Lung (tissue), 12 donors: Measurements from ENCODE around the gene LGALSL. TPM values are rescaled to one million over a fixed set of nuclear protein-coding genes. Genes with fewer than 3 reads are reported as not detected.

ENCODE experiments used
- ATAC-seq: fragments of 200-7000 bp; cut with Tn5 transposase; one replicate; pipeline ENCODE4 v1.9.1; 2020; ENCODE audit warnings: moderate number of reproducible peaks; ENCODE audit not compliant: insufficient read depth, low FRiP score
- DNase-seq, 3 donors: peaks; one replicate each; pipeline ENCODE4 v3.0.0-alpha.2; 2013 to 2017
- H3K27ac ChIP-seq, 2 donors: one replicate each; pipeline ENCODE4 v1.5.1; 2013; ENCODE audit warnings: mild to moderate bottlenecking in 2 of 2, moderate library complexity in 2 of 2, control low read depth in 1 of 2, inconsistent platforms in 1 of 2, low read depth in 1 of 2, low read length in 1 of 2
- H3K27me3 ChIP-seq, 3 donors: one replicate each; pipeline ENCODE4 v1.5.1; 2013; ENCODE audit warnings: low read length in 2 of 3; ENCODE audit not compliant: control insufficient read depth in 3 of 3, insufficient read depth in 3 of 3
- H3K36me3 ChIP-seq, 4 donors: one replicate each; pipeline ENCODE4 v1.5.1; 2013; ENCODE audit warnings: low read length in 4 of 4, mild to moderate bottlenecking in 1 of 4, moderate library complexity in 1 of 4; ENCODE audit not compliant: control insufficient read depth in 4 of 4, insufficient read depth in 4 of 4
- H3K4me1 ChIP-seq, 5 donors: one replicate each; pipeline ENCODE4 v1.5.1; 2013; ENCODE audit warnings: low read length in 5 of 5, mild to moderate bottlenecking in 2 of 5, moderate library complexity in 1 of 5; ENCODE audit not compliant: control insufficient read depth in 5 of 5, insufficient read depth in 5 of 5
- H3K4me3 ChIP-seq: one replicate; pipeline ENCODE4 v1.5.1; 2013; ENCODE audit warnings: mild to moderate bottlenecking, control low read depth, moderate library complexity
- H3K9ac ChIP-seq, 2 donors: one replicate each; pipeline ENCODE4 v1.5.1; 2013; ENCODE audit warnings: low read length in 2 of 2, control low read depth in 1 of 2; ENCODE audit not compliant: insufficient read depth in 1 of 2
- H3K9me3 ChIP-seq, 4 donors: one replicate each; pipeline ENCODE4 v1.5.1; 2013; ENCODE audit warnings: low read length in 3 of 4, mild to moderate bottlenecking in 1 of 4, moderate library complexity in 1 of 4; ENCODE audit not compliant: control insufficient read depth in 4 of 4, insufficient read depth in 3 of 4
- WGBS, 2 donors: extraction: QIAGEN DNeasy Blood & Tissue Kit; methylation state at CpG; one replicate each; pipeline ENCODE4 v1.1.7; 2013; 5-methylcytosine and 5-hydroxymethylcytosine counted together
- polyA plus RNA-seq, 2 donors: library from polyadenylated mRNA; stranded (reverse); fragments of 200-250 nt; gene quantifications; one replicate each; pipeline ENCODE4 v1.2.1, GENCODE V29; 2013
- total RNA-seq, 2 donors: library from RNA; depleted of rRNA in 1 of 2; stranded (reverse); fragments of >200 nt in 1 of 2; gene quantifications; one replicate each; pipeline ENCODE4 v1.2.1, GENCODE V29; 2014 to 2021
- TF ChIP-seq, protein P1 (sequence below): IDR thresholded peaks from 2 replicates; pipeline ENCODE4 v1.5.1; 2012; ENCODE audit warnings: mild to moderate bottlenecking; ENCODE audit errors: control extremely low read depth, extremely low read depth
- donor health status: control.
- donor health status: control.
- donor health status: Bipolar disorder and iron deficiency.
- donor health status: healthy.
- donor health status: DM: yes; HTN: yes; CAD: no.

The LGALSL gene
- total and polyA plus RNA-seq, 4 donors = 9.1 to 30.6 (median 25.9) TPM

DNA sequence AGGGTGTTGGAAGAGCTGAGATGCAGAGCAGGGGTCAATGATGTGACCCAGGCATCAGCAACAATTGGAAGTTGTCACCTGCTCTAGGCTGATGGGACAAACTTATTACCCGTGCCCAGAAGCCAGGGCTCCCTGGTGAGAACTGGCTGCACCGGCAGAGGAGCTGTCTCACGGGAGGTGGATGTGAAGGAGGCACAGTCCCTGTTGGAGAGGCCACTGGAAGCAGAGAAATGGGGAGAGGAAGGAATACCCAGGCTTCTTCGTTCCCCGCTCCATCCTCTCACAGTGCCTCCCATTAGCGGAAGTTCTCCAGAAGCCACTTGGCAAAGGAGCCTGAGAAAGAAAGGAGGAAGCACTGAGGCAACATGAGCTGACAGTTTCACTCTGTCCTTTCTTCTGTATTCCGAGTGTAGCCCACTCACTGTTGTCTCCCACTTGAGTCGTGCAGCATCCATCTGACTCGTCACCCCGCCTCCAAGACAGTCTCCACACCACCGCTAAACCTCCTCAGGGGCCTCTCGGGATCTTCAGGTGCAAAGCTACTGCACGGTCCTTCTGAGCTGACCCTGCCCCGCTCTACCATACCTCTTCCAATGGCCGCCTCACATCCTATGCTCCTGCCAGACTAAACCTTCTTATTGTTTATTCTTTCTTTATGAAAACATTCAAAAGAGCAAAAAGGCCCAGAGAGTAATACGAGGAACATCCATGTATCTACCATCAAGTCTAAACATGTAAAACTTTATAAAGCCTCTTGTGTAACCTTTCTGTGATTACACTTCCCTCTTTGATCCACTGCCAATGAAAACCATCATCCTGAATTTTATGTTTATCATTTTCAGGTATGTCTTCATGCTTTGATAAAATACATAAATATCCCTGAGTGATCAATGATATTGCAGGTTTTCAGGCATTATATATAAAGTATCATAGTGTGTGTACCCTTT, 51.1 kb downstream of the LGALSL start:
- no peaks in the 10 kb centered on the region for H3K4me1 ChIP-seq
- H3K9ac ChIP-seq = no peak overlapping the region
- TF ChIP-seq, protein P1, sequence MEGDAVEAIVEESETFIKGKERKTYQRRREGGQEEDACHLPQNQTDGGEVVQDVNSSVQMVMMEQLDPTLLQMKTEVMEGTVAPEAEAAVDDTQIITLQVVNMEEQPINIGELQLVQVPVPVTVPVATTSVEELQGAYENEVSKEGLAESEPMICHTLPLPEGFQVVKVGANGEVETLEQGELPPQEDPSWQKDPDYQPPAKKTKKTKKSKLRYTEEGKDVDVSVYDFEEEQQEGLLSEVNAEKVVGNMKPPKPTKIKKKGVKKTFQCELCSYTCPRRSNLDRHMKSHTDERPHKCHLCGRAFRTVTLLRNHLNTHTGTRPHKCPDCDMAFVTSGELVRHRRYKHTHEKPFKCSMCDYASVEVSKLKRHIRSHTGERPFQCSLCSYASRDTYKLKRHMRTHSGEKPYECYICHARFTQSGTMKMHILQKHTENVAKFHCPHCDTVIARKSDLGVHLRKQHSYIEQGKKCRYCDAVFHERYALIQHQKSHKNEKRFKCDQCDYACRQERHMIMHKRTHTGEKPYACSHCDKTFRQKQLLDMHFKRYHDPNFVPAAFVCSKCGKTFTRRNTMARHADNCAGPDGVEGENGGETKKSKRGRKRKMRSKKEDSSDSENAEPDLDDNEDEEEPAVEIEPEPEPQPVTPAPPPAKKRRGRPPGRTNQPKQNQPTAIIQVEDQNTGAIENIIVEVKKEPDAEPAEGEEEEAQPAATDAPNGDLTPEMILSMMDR = no peak
- DNase-seq (no peak), ATAC-seq (no peak)
- H3K9me3 ChIP-seq = no peaks in the 10 kb centered on the region
- no peaks in the 10 kb centered on the region for H3K27me3 ChIP-seq
- H3K4me3 ChIP-seq = no peak overlapping the region
- WGBS, 2 donors = 71 to 82% methylated on average over 16 of the region's 16 CpGs
- H3K27ac ChIP-seq = no peak overlapping the region
- no peaks in the 10 kb centered on the region for H3K36me3 ChIP-seq

DNA sequence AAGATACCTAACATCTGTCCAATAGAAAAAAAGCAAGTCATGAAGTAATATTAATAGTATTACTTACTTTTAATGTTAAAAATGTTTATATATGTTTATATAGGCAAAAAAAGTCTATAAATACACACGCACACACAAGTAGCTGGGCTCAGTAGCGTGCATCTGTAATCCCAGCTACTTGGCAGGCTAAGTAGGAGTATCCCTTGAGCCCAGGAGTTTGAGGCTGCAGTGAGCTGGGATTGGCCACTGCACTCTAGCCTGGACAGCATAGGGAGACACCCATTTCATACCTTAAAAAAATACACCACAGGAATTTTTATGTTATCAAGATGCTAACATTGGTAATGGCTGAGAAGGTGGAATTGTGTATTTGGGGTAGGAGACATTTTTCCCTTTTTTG, 52.7 kb downstream of the LGALSL start:
- 95 to 96% methylated on average over 2 of the region's 2 CpGs for WGBS, 2 donors
- no peaks in the 10 kb centered on the region for H3K4me1 ChIP-seq
- H3K9me3 ChIP-seq = no peaks in the 10 kb centered on the region
- DNase-seq (no peak), ATAC-seq (no peak)
- H3K9ac ChIP-seq = no peak overlapping the region
- H3K4me3 ChIP-seq = no peak overlapping the region
- TF ChIP-seq, protein P1 = no peak
- H3K27ac ChIP-seq = no peak overlapping the region
- no peaks in the 10 kb centered on the region for H3K27me3 ChIP-seq
- H3K36me3 ChIP-seq = no peaks in the 10 kb centered on the region

Other genes starting within 250 kb of the LGALSL start
- gene AFTPH, start 70.2 kb downstream of the LGALSL start, total RNA-seq = 10 to 100 TPM; 28.0 to 78.1 TPM
- 10 to 100 TPM; 27.0 to 41.9 TPM for gene AFTPH, start 70.2 kb downstream of the LGALSL start, polyA plus RNA-seq
- gene SERTAD2, start 199.8 kb downstream of the LGALSL start, total RNA-seq = 10 to 100 TPM; 19.3 to 26.7 TPM
- 10 to 100 TPM in 1 of 2 donors, 1 to 10 TPM in 1; 7.9 to 11.6 TPM for gene SERTAD2, start 199.8 kb downstream of the LGALSL start, polyA plus RNA-seq